Activated gamma-delta T cell treated with Interleukin-2 at 50 U/mL for 16 hours (primary cell): ENCODE measurements around the gene CD248.
"Not testable (repeated sequence)": the region's sequence is repeated elsewhere in the genome, so short reads cannot be mapped to it uniquely, and the experiment has no call there.

ENCODE experiments used
- DNase-seq: peaks from one replicate; pipeline ENCODE4 v3.0.0-alpha.2; 2020

Gene CD248, protein sequence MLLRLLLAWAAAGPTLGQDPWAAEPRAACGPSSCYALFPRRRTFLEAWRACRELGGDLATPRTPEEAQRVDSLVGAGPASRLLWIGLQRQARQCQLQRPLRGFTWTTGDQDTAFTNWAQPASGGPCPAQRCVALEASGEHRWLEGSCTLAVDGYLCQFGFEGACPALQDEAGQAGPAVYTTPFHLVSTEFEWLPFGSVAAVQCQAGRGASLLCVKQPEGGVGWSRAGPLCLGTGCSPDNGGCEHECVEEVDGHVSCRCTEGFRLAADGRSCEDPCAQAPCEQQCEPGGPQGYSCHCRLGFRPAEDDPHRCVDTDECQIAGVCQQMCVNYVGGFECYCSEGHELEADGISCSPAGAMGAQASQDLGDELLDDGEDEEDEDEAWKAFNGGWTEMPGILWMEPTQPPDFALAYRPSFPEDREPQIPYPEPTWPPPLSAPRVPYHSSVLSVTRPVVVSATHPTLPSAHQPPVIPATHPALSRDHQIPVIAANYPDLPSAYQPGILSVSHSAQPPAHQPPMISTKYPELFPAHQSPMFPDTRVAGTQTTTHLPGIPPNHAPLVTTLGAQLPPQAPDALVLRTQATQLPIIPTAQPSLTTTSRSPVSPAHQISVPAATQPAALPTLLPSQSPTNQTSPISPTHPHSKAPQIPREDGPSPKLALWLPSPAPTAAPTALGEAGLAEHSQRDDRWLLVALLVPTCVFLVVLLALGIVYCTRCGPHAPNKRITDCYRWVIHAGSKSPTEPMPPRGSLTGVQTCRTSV

DNA sequence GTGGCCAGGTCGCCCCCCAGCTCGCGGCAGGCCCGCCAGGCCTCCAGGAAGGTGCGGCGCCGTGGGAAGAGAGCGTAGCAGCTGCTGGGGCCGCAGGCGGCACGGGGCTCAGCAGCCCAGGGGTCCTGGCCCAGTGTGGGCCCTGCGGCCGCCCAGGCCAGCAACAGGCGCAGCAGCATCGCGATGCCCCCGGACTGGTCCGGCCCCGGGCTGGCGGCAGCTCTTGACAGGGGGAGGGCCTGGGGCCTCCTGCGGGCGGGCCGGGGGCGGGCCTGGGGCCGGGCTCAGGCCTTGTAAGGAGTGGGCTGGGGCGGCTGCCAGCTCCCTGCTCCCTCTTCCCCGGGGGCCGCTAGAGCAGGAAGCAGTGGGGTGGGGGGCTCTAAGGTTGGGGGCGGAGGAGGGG lies at the start of gene CD248:
Gene CD248 (minus strand): TSS at position 196 of the 403 bp plus-strand sequence. CDS start 17 bp downstream, at position 179.
- DNase-seq, result no peak

DNA sequence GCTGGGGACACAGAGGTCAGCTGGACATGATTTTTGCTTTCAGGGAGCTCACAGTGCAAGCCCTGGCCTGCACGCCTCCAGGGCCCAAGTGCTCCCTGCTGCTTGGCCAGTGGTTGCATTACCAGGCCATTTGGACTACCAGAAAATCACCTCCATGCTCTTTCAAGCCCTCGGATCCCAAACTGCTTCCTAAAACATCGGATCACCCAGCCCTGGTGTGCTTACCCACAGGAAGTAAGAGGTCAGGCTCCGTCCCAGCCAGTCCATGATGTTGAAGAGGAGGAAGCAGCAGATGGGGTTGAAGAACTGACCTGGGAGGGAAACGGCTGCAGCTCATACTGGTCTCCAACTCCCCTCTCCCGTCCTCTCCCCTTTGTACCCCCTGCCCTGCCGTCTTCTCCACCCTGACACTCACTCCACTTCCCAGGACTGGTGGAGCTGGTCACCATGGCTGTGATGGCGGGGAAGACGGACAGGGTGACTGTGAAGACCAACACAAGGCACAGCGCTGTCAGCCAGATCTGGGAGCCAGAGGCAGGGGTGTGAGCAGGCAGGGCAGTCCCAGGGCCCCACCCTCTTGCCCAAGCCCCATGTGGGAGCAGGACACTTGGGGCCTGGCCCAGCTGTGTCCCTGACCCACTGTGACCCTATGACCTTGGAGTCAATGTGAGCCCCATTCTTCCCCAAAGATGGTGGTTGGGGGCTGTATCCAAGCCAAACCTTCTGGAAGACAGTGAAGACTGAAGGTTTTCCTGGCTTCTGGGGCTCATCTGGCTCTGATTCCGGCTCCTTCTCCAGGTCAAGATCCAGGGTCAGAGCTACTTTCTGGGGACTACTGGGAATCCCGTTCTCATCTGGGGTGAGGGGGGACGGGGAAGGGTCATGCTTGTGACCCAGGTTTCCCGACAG lies 49.1 kb upstream of the CD248 start:
- no peak for DNase-seq

- no peak for DNase-seq
Observed at GRCh38 chr11:66365166-66365565, 48.3 kb upstream of the CD248 start.

DNA sequence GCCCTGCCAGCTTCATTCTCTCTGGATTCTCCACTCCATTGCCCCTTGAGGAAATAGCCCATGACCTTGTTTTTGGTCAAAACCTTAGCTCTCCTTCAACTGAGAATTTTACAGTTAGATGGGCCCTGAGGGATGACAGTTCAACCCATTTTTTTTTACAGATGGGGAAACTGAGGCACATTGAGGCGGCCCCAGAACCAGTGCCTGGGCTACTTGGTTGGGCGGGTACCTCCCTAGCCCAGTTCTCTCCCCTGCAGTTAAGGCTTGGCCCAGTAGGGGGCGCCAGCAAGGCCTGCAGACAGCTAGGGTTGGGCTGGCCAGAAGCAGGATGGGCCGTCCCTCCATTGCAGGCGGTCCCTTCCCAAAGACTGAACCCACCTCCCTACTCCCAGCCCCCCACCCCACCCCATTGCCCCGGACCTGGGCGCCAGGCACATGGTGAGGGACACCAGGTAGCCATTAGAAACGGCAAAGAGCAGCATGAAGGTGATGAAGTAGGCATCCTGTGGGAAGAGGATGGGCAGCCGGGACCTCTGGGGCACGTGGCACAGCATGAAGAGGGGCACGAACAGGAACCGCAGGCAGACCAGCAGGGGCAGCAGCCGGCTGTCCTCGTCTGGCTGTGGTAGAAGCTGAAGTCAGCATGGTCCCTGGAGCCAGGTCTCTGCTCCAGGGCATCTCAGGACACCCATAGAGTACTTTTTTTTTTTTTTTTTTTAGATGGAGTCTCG lies 47.1 kb upstream of the CD248 start:
- peak; percentile 67 for DNase-seq

- no peak for DNase-seq
Observed at GRCh38 chr11:66363187-66363601, 46.4 kb upstream of the CD248 start.

DNA sequence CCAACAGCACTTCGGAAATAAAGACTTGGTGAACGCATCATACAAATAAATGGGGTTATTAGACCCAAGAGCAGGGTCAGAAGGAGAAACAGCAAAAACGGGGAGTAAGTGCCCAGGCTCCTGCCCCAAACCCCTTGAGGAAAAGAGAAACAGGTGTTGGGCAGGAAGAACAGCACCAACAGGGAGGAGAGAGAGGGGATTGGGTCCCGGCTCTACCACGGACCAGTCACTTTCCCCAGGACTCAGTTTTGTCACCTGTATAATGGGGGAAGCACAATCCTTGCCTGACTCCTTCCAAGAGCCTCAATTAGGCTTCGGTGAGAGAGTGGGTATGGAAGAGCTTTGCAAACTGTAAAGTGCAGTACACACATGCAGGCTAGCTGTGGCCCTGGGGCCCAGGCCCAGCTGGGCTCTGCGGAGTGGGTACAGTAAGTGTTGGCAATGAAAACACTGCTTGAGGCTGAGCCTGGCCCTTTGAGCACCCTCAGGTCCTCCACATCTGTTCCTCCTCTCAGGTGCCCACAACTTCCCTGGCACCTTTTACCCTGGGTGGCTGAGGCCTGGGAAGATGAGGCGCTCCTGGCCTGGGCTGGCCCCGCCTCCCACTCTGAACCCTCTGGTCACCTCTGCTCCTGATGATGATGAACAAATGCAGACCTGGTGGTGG lies 45.8 kb upstream of the CD248 start:
- no peak for DNase-seq

DNA sequence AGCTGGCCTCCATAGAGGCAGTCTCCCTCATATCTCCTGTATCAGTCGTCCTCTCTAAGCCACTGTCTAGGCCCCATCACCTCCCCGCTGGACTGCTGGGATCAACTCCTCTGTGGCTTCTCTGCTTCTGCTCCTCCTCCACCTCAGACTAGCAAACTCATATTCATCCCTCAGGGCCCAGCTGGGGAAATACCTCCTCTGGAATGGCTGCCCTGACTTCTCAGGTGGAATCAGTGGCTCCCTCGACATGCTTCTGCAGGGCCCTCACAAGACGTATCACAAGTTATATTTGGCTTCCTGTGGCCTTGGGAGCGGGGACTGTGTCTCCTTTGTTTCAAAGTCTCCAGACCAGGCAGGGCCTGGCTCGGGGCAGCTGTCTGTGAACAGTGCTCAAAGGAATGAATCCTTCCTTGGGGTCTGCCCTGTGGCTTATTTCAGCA lies 44.7 kb upstream of the CD248 start:
- DNase-seq, result no peak

DNA sequence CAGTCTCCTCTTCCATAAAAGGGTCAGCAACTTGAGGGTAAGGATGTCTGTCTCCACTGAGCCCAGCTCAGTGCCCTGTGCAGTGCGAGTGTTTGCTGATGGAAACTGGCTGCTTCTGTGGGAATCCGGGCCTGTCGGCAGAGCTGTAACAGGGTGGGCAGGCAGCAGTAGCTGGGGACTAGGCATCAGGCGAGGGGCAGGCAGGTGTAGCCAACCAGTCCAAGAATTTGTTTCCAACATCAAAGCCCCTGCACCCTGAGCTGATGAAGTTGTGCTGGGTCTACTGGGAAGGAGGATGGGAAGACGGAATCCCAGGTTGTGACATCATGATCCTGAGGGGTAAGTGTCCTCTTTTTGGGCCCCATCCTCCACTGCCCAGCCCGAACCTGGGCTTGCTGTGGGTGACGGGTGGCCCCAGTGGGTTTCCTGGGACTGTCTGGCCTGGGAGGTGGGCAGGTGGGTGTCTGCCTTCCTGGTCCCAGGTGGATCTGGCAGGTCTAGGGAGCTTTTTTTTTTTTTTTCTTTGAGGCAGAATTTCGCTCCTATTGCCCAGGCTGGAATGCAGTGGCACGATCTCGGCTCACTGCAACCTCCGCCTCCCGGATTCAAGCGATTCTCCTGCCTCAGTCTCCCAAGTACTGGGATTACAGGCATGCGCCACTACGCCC lies 43.7 kb upstream of the CD248 start:
- DNase-seq, result no peak

DNA sequence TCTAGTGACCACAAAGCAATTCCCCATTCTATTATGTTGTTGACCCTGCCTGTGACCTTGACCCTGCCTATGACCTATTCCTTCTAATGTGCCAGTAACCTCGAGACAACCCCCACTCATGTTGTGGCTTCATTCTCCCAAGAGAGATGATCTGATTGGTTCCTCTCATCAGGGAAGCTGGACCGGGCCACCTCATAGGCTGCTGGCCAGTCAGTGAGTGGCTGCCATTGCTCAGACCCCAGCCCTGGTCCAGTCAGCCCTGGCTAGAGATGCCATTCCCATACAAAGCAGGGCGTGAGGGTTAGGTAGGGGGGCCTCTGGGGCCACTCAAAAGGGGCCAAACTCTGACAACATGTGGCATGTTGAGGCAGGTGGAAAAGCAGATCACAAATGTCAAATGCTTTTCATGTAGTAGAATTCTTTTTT lies 42.8 kb upstream of the CD248 start:
- DNase-seq, result no peak

DNA sequence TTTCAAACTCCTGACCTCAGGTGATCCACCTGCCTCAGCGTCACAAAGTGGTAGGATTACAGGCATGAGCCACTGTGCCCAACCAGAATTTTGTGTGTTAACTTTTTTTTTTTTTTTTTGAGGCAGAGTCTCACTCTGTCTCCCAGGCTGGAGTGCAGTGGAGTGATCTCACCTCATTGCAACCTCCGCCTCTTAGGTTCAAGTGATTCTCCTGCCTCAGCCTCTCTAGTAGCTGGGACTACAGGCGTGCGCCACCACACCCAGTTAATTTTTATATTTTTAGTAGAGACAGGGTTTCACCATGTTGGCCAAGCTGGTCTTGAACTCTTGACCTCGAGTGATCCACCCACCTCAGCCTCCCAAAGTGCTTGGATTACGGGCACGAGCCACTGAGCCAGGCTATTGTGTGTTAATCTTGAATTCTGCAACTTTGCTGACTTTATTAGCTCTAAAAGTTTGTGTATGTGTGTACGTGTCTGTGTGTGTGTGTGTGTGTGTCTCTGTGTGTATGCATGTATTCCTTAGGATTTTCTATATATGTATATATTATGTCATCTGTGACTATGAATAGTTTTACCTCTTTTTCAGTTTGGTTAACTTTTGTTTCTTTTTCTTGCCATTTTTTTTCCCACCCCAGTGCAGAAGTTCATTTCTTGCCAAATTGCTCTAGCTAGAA lies 33.9 kb upstream of the CD248 start:
- DNase-seq, result not testable (repeated sequence)

DNA sequence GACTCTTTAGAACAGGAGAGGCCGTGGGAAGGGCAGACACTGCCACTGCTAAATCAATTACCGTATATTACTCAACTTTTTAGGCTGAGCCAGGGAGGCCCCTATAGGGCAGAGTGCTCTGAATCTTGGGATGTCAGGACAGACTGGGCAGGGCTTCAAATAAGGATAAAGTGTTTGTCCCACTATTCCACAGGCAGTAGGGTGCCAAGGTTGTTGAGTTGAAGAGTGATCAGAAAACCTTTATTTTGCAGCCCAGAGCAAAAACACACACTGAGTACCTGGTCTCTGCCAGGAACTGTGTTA lies 32.2 kb upstream of the CD248 start:
- no peak for DNase-seq

- DNase-seq, result peak; percentile 73
Observed at GRCh38 chr11:66347425-66348276, 30.8 kb upstream of the CD248 start, which contains the start of gene B4GAT1. Gene B4GAT1 (minus strand): TSS chr11:66347629. CDS start chr11:66347545, 84 bp downstream.

DNA sequence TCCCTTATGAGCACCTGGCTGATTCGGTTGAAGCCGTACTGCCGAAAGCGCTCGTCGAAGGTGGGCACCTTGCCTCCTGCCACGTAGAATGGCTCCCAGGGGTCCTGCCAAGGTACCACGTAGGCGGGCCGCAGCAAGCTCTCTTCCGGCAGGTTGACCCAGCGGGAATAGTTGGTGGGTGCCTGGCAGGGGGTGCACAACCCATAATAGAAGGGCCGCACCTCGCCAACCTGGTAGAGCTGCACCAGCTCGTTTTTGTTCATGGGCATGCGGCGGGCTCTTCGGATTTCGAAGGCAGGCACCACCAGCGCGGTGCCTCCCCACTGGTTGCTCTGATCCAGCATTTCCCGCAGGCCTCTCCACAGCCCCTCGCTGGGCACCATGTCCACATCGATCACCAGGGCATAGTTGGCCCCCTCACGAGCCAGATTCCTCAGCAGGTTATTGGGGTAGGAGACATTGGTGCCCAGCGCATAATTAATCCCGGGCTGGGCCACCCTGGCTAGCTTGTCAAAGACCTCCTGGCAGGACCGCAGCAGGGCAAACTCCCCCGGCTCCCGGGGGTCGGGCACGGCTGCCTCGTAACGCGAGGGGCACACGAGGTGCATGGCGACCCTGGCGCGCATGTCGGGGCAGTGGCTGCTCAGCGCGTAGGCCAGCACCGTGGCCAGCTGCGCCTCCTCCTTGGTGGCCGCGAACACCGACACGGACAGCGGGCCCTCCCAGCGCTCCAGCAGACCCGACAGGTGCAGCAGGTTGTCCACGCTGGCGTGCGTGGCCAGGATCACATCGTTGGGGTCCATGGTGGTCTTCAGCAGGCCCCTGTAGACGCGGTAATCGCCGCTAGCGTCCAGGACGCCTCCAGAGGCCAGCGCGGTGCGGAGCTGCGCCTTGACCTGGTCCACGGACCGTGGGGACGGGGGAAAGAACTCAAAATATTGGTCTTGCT lies 29.9 kb upstream of the CD248 start:
- DNase-seq, result no peak

GRCh38 chr11:66345316-66345649 lies 28.4 kb upstream of the CD248 start:
- DNase-seq, result no peak

GRCh38 chr11:66344550-66345315 lies 27.9 kb upstream of the CD248 start, which contains the start of gene BRMS1:
Gene BRMS1 (minus strand): TSS chr11:66345104. CDS start chr11:66342234, 2,870 bp downstream.
- peak; percentile 95 for DNase-seq

- no peak for DNase-seq
Observed at GRCh38 chr11:66343176-66343575, 26.3 kb upstream of the CD248 start.

DNA sequence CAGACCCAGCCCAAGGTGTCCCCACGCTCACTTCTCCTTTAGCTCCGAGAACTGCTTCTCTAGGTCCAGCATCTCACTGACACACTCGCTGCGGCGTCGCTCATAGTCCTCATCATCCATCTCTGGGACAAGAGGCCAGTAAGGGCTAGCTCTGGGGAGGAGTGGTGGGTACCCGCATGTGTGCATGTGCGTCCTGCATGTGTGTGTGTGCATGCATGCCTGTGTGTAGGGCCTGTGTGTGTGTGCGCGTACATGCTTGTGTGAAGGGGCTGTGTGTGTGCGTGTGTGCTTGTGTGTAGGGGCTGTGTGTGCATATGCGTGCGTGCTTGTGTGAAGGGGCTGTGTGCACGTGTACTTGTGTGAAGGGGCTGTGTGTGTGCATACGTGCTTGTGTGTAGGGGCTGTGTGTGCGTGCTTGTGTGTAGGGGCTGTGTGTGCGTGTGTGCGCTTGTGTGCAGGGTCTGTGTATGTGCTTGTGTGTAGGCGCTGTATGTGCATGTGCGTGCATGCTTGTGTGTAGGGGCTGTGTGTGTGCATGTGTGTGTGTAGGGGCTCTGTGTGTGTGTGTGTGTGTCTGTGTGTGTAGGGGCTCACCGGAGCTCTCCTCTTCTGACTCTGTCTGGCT lies 24.8 kb upstream of the CD248 start:
- DNase-seq, result no peak
